SK-N-DZ (cell line): ENCODE data around the gene FREY1.

ENCODE experiments used
- DNase-seq: peaks from one replicate; pipeline ENCODE4 v3.0.0-alpha.2; 2015; ENCODE audit warnings: low spot score

The FREY1 gene

DNA sequence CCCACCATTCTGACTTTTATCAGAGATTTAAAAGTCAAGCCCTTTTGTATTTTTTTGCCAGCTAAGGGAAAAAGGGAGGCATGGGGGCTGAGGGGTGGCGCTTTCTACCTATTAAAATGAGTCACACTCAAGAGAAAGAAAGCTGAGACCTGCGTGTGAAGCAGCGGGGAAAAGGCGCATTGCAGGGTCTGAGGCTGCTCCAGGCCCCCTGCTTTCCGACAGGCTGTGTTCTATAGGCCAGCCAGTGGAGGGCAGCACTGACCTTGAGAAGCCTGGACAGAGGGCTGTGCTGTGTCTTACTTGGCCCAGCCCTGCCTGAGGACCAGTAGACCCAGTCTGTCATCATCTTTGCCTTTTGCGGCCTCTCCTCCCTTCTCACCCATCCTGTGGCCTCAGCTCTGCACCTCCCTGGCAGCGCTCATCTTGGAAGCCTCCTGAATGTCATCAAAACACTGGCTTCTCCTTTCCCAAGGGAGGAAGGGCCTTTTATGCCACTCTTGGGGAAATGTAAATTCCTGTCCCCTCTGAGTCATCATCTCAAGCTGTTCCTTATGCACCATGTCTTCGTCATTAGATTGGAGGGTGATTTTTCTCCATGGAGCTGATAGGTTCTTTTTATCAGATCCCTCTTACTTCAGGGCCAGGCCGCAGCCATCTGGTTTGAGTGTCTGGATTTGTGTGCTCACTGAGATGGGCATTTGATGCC, 34.3 kb downstream of the FREY1 start:
- peak; percentile 83 for DNase-seq

DNA sequence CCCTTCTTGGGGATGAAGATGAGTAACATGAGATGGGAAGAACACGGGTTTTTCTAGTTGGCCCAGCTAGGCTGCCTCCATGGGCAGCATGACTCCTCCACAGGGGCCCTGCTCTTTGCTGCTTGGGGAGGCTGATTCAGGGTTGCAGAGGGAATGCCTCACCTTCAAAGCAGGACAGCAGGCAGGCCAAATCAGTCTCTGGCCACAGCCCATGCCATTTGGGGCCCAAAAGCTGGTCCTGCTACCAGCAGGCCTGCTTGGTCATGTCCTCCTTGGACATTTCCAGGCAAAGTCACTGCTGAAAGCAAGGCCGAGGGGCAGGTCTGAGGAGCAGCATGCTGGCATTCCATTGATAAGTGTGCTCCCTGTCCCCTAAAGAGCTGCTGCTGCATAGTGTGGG, 35.4 kb downstream of the FREY1 start:
- DNase-seq: no peak

- DNase-seq: no peak
Observed at GRCh38 chr11:45870706-45871105, 36.4 kb downstream of the FREY1 start.

DNA sequence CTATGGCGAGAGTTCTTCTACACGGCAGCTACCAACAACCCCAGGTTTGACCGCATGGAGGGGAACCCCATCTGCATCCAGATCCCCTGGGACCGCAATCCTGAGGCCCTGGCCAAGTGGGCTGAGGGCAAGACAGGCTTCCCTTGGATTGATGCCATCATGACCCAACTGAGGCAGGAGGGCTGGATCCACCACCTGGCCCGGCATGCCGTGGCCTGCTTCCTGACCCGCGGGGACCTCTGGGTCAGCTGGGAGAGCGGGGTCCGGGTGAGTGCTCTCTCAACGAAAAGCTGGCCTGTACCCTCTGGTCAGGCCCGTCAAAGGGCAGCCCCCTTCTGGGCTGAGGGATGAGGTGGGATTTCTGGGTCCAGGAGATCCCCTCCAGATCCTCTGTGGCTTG, 37.5 kb downstream of the FREY1 start:
- DNase-seq: no peak

DNA sequence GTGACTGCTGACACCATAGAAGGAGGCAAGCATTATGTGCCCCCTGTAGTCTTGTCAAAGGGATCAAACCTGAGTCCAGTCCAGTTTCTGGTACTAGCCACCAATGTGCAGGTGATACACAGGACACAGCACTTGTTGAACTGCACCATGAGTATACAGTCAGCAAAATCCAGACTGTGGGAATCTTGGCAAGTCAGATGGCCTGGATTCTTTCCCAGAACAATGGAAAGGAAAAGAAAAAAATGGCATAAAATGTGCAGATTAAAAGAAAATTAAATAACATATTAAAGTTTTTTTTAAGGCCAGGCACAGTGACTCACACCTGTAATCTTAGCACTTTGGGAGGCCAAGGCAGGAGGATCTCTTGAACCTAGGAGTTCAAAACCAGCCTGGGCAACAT, 43.0 kb downstream of the FREY1 start:
- DNase-seq: no peak

DNA sequence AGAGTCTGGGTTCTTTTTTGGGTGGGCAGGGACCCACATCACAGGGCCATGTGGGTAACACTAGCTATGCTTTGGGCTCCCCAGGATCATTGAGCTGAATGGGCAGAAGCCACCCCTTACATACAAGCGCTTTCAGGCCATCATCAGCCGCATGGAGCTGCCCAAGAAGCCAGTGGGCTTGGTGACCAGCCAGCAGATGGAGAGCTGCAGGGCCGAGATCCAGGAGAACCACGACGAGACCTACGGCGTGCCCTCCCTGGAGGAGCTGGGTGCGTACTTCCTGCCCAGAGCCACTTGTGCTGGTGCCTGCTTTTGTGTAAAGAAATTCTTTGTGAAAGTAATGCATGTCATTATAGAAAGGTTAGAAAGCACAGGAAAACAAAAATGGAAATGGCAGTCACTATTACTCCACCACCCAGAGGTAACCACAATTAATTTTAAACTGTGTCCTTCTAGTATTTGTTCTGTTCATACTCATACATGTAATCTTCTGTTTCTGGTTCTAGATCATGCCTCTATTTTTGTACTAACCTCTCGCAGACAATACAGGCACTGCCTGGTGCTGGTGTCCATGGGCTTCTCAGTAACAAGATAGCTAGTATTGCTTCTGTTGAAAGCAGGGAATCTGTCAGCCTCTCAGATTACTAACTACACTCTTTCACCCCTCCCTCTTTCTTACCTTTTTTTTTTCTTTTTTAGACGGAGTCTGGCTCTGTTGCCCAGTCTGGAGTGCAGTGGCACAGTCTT, 46.1 kb downstream of the FREY1 start:
- DNase-seq: no peak

DNA sequence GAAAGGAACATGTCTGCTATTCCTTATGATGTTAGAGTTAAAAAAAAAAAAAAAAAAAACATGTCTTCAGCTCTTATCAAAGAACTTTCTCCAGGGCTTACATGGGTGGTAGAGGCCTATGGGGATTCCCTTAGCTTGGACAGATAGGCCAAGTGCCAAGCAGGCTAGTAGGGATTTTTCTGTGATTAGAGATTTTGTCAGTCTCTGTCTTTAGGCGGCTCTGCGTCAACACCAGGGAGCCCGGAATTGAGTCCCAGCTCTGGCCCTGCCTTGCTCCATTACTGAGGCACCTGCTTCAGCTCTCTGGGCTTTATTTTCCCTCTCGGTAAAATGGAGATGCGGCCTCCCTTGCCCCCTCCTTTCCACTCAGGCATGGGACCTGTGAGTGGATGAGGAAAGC, 46.7 kb downstream of the FREY1 start:
- DNase-seq: no peak

GRCh38 chr11:45859661-45860140, 47.4 kb downstream of the FREY1 start:
- no peak for DNase-seq

DNA sequence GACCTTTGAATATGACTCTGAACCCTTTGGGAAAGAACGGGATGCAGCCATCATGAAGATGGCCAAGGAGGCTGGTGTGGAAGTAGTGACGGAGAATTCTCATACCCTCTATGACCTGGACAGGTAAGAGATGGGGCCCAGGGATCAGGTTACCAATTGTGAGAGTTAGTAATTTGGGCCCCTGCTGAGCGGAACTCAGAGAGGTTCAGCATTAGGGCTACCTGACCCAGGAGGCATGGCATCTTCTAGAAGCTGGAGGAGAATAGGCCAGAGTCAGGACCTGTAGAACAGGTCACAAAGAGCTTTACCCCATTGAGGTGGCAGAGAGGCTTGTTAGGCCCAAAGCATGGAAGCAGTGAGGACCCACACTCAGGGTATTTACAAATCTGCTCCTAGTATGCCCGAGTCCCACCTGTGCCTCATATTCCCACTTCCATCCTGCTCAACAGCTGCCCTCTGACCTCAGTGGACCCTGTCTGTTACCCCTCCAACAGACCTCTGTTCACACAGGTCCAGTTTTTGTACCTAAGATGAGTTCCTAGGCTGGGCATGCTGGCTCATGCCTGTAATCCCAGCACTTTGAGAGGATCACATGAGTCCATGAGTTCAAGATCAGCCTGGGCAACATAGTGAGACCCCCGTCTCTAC, 48.2 kb downstream of the FREY1 start:
- DNase-seq: no peak

DNA sequence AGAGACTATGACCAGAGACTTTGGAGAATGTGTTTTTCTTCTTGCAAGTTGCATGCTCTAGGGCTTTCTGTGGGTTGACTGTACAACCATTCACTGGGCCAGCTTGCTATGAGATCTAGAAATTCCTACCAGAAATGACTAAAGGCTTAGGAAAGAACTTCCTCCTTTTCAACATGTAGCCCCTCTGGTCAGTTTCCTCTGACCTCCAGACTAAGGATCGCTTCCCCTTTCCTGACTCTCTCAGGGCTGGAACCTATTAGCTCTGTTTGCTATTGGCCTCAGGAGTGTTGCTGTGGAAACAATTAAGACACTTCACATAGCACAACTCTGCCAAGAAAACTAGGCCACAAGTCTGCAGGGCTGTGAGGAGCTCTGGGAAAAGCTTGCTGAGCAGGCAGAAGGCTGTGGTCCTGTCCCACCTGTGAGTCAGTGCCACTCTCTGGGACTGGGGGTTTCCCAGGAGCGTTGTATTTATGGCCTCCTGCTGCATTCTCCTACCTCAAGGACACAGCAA, 49.1 kb downstream of the FREY1 start:
- no peak for DNase-seq
